Measurements from ENCODE around the gene MDC1.
"Not testable (repeated sequence)": the region's sequence is repeated elsewhere in the genome, so short reads cannot be mapped to it uniquely, and the experiment has no call there.

Gene MDC1

GRCh38 chr6:30683183-30683979 lies 33.7 kb downstream of the MDC1 start:
- peak in 2 of 51 donors; percentile 8 to 13 for DNase-seq

- DNase-seq, result peak in 37 of 51 donors; percentile 7 to 66 (median 31)
These were observed 34.7 kb downstream of the MDC1 start for GRCh38 chr6:30682143-30683117.

- DNase-seq, result no peak
These were observed 35.3 kb downstream of the MDC1 start for GRCh38 chr6:30681766-30682142.

DNA sequence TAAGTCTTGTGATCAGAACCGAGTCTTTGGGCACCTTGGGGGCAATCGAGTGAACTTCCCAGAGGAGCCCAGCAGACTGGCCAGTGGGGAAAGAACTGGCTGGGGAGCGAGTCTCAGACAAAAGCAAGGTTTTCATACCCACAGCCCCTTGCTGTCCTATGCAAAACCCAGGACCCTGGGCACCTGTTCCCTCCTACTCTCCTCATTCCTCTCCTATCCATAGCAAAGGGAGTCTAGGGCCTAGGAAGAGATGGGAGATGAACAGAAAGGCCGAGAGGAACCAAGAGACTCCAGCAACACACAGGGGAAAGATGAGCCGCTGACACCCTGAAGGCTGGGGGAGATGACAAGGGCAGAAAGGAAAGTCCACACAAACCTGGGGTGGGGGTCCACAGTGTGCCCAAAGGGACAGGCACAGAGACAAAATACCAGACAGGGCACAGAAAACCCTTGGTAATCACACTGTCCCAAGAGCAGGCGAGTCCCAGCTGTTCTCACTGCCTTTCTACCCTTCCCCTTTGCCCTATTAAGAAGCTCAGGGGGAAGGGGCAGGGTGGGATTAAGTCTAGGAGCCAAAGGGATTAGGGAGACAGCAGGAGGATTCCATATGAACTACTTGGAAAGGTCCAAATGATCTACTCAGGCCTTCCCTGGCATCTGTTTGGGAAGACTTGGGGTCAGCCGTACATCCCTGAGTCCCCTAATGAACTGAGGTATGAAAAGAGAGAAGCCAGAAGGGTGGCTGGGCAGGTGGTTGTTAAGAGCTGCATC lies 37.1 kb downstream of the MDC1 start:
- no peak for DNase-seq

GRCh38 chr6:30678964-30679726 lies 37.9 kb downstream of the MDC1 start:
- DNase-seq, result peak in 50 of 51 donors; percentile 16 to 90 (median 66)

GRCh38 chr6:30676660-30677285 lies 40.3 kb downstream of the MDC1 start:
- DNase-seq, result no peak

- DNase-seq, result peak; percentile 32 to 93 (median 81)
These were observed 44.4 kb downstream of the MDC1 start, which contains the start of gene DHX16 for GRCh38 chr6:30672445-30673253. TSS of gene DHX16 (minus strand) at chr6:30673006. CDS start at chr6:30672841, 165 bp downstream.

- DNase-seq, result no peak
These were observed 46.1 kb downstream of the MDC1 start for GRCh38 chr6:30670760-30671527.

DNA sequence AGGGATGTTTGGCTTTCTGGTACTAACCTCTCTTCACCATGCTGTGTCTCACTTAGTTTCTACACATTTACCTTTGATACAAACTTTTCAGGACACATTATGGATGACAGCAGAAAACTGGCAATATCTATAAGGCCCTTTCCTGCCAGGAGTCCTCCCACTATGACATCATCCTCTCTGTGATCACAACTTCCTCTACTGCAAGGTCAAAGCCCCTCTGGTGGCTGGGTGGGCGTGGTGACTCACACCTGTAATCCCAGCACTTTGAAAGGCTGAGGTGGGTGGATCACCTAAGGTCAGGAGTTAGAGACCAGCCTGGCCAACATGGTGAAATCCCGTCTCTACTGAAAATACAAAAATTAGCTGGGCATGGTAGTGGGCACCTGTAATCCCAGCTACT lies 50.8 kb downstream of the MDC1 start:
- DNase-seq, result not testable (repeated sequence)

GRCh38 chr6:30664994-30665767 lies 51.9 kb downstream of the MDC1 start:
- no peak for DNase-seq

- DNase-seq, result not testable (repeated sequence)
These were observed 59.2 kb downstream of the MDC1 start for GRCh38 chr6:30657922-30658321.

DNA sequence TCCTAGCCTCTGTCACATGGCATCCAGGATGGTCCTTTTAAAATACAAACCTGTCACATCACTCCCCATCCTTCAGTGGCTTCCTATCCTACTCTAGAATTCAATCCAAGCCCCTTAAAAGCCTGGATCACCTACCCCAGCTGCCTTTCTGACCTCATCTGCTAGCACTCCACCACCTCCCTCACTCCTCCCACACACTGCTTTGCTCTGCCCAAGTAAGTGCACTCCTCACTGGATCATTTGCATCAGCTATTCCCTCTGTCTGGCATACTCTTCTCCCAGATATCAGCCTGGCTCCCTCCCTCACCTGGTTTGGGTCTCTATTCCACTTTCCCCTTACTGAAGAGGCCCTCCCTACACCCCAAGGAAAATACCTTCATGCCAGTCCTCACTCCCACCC lies 59.6 kb downstream of the MDC1 start:
- DNase-seq, result no peak

- DNase-seq, result peak in 2 of 51 donors; percentile 4 to 11
These were observed 60.6 kb downstream of the MDC1 start for GRCh38 chr6:30656513-30656912.

DNA sequence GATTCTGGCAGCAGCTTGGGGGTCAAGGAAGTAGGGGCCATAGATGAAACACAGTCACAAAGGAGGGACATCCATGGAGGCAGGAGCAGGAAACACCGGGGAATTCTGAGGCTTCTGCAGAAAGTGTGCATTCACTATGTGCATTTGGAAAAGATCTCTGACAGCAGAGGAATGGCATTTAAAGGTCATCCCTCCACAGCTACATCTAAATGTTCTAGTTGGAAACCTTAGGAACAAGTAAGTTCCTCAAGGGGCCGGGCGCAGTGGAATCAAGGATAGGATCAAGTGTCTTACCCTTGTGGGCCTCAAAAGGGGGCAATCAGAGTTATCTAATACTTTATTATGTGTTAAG lies 61.4 kb downstream of the MDC1 start:
- no peak for DNase-seq

- DNase-seq, result no peak
These were observed 62.0 kb downstream of the MDC1 start for GRCh38 chr6:30654798-30655742.

GRCh38 chr6:30651143-30651542 lies 65.9 kb downstream of the MDC1 start:
- DNase-seq, result no peak

All from hypothalamus (tissue), 51 donors.